NCI-H2196 treated with DMSO at 0.1 percent for 48 hours (cell line): ENCODE results near the gene TMOD2.

Experiments used
- DNase-seq: peaks from one replicate; lab custom pipeline; 2025; ENCODE audit not compliant: unreplicated experiment; lab: John Stamatoyannopoulos, UW

The TMOD2 gene

DNA sequence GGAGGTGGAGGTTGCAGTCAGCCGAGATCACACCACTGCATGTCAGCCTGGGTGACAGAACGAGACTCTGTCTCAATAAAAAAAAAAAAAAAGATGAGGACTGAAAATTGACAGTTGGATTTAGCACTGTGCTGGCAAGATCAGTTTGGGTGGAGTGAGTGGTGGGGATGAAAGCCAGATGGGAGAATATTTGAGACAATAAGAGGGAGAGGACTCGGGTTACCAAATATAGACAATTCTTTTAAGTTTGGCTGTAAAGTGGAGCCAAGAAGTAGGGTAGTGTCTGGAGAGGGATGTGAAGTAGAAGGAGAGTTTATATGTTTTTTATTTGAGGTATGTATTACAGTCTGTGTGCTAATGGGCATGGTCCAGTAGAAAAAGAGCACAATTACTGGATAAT, 98.5 kb downstream of the TMOD2 start:
- no peak for DNase-seq

DNA sequence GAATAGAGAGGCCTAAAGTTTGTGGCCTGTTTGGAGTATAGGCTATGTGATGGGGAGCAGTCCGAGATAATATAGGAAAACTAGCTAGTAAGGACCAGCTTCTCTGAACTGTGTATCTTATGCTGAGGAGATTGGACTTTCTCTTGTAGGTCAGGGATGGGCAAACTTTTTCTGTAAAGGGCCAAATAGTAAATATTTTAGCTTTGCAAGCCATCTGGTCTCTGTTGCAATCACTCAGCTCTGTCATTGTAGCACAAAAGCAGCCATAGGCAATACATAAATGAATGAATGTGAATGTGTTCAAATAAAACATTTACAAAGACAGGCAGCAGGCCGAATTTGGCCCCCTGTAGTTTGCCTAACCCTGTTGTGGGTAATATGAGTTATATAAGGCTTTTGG, 102.6 kb downstream of the TMOD2 start:
- DNase-seq: no peak

DNA sequence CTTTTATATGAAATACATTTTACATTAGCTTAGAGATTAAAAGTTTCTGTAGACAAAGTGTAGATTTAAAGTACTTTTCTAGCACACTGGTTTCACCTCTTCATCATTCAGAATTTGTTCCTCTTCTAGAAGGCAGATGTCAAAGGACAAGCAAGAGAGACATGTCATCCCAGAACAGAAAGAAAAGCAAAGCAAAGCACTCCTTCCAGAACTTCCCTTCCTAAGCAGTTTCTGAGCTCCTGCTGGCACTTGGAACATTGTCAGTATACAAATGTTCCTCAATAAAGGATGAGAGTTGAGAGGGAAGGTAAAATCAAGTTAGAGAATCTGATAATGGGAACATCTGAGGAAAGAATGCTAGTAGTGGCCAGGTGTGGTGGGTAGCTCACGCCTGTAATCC, 104.2 kb downstream of the TMOD2 start:
- DNase-seq: no peak

DNA sequence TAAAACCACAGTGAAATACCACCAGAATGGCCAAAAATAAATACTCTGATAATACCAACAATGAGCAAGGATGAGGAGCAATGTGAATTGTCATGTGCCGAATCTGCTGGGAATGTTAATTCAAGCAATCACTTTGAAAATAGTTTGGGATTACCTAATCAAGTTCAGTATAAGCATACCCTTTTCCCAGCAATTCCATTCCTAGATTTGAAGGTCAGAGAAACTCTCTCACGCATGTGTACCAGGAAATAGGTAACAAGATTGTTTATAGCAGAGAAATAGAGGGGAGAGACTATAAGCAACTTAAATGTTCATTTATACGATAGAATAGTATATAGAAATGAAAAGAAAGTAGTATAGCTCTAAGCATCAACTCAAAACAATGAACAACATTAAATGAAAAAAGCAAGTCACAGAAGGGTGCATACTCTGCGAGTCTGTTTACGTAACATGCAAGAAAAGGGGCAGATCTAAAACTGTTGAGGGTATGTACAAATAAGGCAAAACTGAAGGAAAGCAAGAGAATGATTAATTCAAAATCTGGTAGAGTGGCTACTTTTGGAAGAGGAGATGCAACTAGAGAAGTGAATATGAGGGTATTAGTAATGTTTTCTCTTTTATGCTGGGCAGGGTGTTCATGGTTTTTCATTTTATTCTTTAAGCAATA, 105.5 kb downstream of the TMOD2 start:
- DNase-seq: no peak

DNA sequence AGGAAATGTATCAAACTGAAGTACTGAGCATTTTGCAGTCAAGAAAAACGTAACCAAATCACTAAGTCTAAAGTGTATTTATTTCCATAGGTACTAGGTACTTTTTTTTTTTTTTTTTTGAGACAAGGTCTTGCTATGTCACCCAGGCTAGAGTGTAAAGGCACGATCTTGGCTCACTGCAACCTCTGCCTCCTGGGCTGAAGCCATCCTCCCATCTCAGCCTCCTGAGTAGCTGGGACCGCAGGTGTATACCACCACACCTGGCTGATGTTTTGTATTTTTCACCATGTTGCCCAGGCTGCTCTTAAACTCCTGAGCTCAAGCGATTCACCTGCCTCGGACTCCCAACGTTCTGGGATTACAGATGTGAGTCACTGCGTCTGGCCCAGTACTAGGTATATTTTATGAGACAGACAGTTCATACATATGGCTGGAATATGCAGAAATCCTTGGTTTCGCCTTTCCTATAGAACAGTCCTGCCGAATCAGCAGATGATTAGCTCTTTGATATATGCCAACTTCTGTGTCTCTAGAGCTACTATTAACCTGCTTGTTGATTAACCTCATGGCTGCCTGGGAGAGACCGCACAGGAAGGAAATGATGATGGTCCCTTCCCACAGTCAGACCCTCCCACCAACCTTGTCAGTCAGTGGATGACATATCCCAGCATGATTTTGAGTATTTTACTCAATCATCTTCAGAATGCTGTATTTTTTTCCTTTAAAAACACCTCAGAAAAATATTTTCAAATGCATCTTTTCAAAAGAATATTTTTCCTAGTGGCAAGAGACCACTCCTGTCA, 110.4 kb downstream of the TMOD2 start:
- DNase-seq: no peak

DNA sequence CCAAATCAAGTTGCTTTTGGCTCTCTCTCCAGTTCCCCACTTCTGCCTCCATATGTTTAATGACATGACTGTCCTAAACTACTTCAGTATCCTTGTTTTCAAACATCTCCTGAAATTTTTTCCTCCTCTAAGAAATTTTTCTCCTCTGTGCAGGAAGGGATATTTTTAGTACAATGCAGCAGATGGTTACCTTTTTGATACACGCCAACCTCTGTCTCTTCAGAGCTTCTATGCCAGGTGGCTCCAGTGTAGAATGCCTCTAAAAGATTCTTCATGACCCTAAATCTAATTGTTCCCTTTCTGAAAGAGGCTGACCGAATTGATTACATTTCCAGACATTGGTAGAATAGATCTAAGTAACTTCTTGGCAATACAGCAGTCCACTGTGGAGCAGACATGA, 111.7 kb downstream of the TMOD2 start:
- DNase-seq: no peak

DNA sequence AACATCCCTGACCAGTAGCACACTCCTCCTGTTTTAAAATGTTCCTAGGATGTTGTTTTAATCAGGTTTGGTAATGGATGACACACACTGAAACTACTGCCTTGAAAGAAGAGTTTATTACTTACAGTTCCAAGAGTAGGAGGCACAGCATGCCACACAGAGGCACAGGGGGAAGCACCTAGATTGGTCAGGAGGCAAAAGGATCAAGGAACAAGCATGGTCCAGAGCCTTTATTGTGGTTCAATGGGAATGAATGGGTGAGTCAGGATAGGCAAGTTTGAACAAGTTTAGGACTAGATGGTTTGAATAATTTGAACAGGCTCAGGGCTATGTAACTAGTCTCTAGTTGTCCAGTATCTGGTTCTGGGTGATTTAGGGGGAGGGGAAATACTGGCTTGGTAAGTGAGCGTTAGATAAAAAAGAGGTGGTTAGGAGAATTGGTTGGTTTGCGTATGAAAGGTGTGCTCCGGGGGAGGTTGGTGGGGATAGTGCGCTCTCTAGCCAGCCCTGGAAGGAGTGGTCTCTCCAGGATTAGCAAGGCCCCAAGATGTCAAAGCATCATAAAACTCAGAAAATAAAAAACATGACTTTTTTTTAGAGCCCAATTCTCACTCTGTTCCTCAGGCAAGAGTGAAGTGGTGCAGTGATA, 113.1 kb downstream of the TMOD2 start:
- no peak for DNase-seq

DNA sequence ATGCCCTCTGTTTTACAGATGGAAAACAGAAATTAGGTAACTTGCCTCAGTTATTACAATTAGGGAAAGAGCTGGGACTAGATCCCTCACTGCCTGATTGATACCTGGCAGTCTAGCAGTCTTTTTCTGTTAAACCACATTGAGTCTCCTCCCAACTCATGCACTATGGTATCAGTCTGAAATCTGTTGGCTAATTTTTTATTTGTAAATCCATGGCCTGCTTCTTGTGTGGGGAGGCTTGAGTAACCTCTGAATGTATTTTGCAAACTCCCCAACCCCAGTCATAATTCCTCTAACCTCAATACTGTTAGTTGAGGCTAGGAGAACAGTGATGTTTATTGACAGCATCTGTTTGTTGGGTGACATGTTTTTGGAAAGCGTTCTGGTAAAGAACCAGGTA, 113.9 kb downstream of the TMOD2 start:
- DNase-seq: no peak
